ENCODE measurements around the gene HOXA11. TPM values are rescaled to one million over a fixed set of nuclear protein-coding genes. Genes with fewer than 3 reads are reported as not detected.
A peak's percentile ranks its signal among the peaks of the same experiment; 100 is the strongest.

The HOXA11 gene
- total and polyA plus RNA-seq, 12 donors = 0.13 to 3.0 (median 1.2) TPM; not detected in 2

DNA sequence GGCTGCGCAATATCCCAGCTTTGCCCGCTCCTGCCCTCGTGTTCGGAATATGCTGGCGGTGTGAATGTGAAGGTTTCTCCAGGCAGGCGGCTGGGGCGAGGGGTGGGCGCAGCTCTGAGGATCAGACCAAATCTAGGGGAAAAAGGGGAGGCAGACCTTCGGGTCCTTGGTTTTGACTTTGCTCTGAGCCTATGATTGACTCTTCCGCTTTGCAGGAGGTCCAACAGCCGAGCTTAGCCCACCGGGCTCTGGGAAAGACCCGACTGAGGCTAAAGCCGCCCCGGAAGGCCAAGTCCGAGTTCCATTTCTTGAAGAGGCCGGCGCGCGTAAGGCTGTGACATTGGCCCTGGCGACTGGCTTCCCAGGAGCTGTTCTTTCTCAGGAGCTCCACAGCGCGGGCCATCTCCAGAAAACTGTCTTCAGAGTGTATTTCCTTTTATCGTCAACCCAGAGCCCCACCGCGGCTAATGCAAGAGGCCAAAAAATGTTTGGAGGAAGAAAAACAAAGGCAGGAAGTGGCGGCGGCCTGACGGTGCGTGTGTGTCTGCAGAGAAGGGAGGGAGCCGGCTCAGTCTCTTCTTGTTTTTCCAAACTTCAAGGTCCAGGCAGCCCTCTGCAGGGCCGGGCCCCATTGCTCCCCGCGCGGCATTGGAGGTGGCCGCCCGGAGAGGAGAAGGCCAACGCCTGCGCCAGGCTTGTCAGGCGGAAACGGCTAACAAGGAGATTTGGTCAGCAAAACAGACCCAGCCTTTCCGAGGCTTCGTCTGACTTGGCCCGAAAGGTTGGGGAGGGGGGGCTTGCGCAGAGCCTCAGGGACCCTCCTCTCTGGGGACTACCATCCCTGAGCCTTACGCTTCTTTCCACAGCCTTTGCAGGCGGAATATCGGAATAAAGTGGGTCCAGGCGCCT, 3.6 kb upstream of the HOXA11 start:
- H3K9me3 ChIP-seq (replicated peaks in 1 of 3) = no peaks in the 10 kb centered on the region
- 13 to 22% (median 15%) methylated on average over 20 to 49 of the region's 49 CpGs for WGBS, 4 donors
- TF ChIP-seq CTCF (IDR thresholded peaks at IDR 0.05) = no peak
- no peak for TF ChIP-seq POLR2A (IDR thresholded peaks at IDR 0.05)
- H3K27ac ChIP-seq = no peak overlapping the region
- H3K27me3 ChIP-seq = peaks cover 100% of the 10 kb centered on the region
- H3K4me3 ChIP-seq = peak overlapping the region in 1 of 4 donors; percentile 38
- peaks cover 19 to 35% of the 10 kb centered on the region in 2 donors for H3K4me1 ChIP-seq (replicated peaks in 1 of 2)
- intact Hi-C loops (cut with DNase I) = loop anchor here in 1 of 2 donors (10.0 kb wide), 1 partner anchor 1314 kb away; no protein-coding TSS in a partner anchor
- H3K36me3 ChIP-seq (replicated peaks in 1 of 2) = no peaks in the 10 kb centered on the region
- peak in 4 of 7 donors; percentile 1 to 53 (median 22) for DNase-seq

GRCh38 chr7:27187475-27188385, 2.7 kb upstream of the HOXA11 start:
- no peak overlapping the region for H3K27ac ChIP-seq
- 13 to 18% (median 15%) methylated on average over 35 to 46 of the region's 46 CpGs for WGBS, 4 donors

GRCh38 chr7:27186668-27187474, 1.8 kb upstream of the HOXA11 start:
- Histone ChIP-seq H3K4me1 (replicated peaks in 1 of 2) (peaks cover 10 to 33% of the 10 kb centered on the region in 2 donors), H3K9me3 (replicated peaks in 1 of 3) (no peaks in the 10 kb centered on the region), H3K4me3 (no peak overlapping the region), H3K27me3 (peaks cover 100% of the 10 kb centered on the region), H3K36me3 (replicated peaks in 1 of 2) (no peaks in the 10 kb centered on the region), H3K27ac (no peak overlapping the region)
- DNase-seq = peak in 2 of 7 donors; percentile 5 to 23
- intact Hi-C loops (cut with DNase I) = loop anchor here in 1 of 2 donors (10.0 kb wide), 1 partner anchor 1312 kb away; no protein-coding TSS in a partner anchor
- no peak for TF ChIP-seq CTCF (IDR thresholded peaks at IDR 0.05)
- WGBS, 4 donors = 48 to 63% (median 54%) methylated on average over 4 of the region's 4 CpGs

More at GRCh38 chr7:27187475-27188385, 2.7 kb upstream of the HOXA11 start:
- no peaks in the 10 kb centered on the region for H3K9me3 ChIP-seq (replicated peaks in 1 of 3)
- peaks cover 12 to 33% of the 10 kb centered on the region in 2 donors for H3K4me1 ChIP-seq (replicated peaks in 1 of 2)
- intact Hi-C loops (cut with DNase I) = loop anchor here in 1 of 2 donors (10.0 kb wide), 1 partner anchor 1313 kb away; no protein-coding TSS in a partner anchor
- no peaks in the 10 kb centered on the region for H3K36me3 ChIP-seq (replicated peaks in 1 of 2)
- peak in 3 of 7 donors; percentile 5 to 20 (median 19) for DNase-seq
- no peak for TF ChIP-seq POLR2A (IDR thresholded peaks at IDR 0.05)
- peak overlapping the region in 1 of 4 donors; percentile 38 for H3K4me3 ChIP-seq
- peaks cover 100% of the 10 kb centered on the region for H3K27me3 ChIP-seq

Data from adrenal gland (tissue), 12 donors.